Measurements from ENCODE around the gene BRAT1. TPM values are rescaled to one million over a fixed set of nuclear protein-coding genes. Genes with fewer than 3 reads are reported as not detected.

Gene BRAT1
- total RNA-seq, 1 donor from 2014 or later: 52.7 TPM

DNA sequence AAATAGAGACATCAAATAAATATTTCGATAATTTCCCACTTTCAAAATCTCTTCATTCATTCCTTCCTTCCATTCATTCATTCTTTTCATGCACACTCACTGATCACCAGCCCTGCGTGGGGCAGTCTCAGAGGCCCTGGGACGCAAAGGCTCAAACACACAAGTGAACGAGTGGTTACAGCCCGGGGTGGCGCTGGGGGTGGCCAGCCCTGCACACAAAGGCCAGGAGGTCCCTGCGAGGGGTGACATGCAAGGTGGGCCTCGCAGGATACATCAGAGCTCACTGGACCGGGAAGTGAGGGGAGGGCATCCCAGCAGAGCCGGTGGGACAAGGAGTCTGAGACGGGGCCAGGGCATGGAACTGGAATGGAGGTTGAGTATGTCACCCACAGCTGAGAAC is 46.6 kb upstream of the BRAT1 start:
- H3K4me3 Mint-ChIP-seq: no peak overlapping the region
- DNase-seq (ENCODE audit: low read depth, low spot score): no peak
- no peaks in the 10 kb centered on the region for H3K27me3 Mint-ChIP-seq (ENCODE audit: low read depth)
- TF ChIP-seq, protein P1, sequence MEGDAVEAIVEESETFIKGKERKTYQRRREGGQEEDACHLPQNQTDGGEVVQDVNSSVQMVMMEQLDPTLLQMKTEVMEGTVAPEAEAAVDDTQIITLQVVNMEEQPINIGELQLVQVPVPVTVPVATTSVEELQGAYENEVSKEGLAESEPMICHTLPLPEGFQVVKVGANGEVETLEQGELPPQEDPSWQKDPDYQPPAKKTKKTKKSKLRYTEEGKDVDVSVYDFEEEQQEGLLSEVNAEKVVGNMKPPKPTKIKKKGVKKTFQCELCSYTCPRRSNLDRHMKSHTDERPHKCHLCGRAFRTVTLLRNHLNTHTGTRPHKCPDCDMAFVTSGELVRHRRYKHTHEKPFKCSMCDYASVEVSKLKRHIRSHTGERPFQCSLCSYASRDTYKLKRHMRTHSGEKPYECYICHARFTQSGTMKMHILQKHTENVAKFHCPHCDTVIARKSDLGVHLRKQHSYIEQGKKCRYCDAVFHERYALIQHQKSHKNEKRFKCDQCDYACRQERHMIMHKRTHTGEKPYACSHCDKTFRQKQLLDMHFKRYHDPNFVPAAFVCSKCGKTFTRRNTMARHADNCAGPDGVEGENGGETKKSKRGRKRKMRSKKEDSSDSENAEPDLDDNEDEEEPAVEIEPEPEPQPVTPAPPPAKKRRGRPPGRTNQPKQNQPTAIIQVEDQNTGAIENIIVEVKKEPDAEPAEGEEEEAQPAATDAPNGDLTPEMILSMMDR (conservative IDR thresholded peaks at IDR 0.05): no peak
- peak overlapping the region; percentile 90 for H3K27ac Mint-ChIP-seq (ENCODE audit: unreplicated experiment)
- H3K36me3 Mint-ChIP-seq (ENCODE audit: low read depth): peaks cover 7% of the 10 kb centered on the region
- no peaks in the 10 kb centered on the region for H3K9me3 Mint-ChIP-seq
- peaks cover 9% of the 10 kb centered on the region for H3K4me1 Mint-ChIP-seq

DNA sequence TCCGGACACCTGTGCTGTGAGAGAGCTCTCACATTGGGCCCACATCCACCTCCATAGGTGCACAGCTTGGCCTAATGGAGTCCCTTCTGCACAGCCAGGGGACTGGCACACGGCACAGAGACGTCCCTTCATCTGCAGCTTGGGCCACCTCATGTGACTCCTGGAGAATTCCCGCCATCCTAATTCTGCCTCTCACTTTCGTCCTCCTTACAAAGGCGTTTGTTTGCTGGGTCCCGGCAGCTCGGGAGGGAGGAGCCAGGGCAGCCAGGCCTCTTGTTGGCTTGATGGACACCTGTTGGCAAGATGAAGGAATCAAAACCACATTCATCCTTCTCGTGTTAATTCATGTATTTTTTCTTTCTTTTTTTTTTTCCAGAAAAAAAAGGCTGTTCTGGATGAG is 45.7 kb upstream of the BRAT1 start:
- no peaks in the 10 kb centered on the region for H3K9me3 Mint-ChIP-seq
- no peak overlapping the region for H3K4me3 Mint-ChIP-seq
- H3K27me3 Mint-ChIP-seq (ENCODE audit: low read depth): no peaks in the 10 kb centered on the region
- TF ChIP-seq, protein P1 (conservative IDR thresholded peaks at IDR 0.05): no peak
- H3K4me1 Mint-ChIP-seq: peaks cover 4% of the 10 kb centered on the region
- H3K36me3 Mint-ChIP-seq (ENCODE audit: low read depth): peaks cover 7% of the 10 kb centered on the region
- H3K27ac Mint-ChIP-seq (ENCODE audit: unreplicated experiment): no peak overlapping the region
- DNase-seq (ENCODE audit: low read depth, low spot score): no peak

DNA sequence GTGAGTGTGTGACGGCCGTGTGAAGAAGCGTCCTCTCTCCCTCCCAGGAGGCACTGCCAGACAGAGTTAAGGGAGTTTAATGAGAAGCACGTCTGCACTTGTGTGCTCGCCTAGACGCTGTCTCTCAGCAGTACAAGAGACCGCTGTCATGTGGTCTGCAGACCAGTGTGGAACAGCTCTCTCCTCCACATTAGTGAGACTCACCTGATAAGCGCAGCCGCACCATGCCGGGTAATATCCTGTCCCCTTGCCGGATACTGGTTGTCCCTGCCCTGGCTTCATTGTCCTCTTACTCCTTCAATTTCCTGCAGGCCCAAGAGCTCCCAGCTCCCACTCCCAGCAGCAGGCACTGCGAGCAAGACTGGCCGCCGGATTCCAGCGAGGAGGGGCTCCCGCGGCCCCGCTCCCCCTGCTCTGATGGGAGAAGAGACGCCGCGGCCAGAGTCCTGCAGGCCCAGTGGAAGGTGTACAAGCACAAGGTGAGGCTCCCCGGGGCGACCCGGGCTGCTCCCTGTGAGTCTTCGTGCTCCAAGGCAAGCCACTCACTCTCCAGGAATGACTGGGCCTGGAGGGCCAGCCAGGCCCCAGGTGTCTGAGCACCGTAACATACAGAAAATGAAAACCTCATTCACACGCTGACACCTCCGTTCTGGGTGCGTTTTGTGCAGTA is 43.0 kb upstream of the BRAT1 start:
- TF ChIP-seq, protein P1 (conservative IDR thresholded peaks at IDR 0.05): no peak
- Mint-ChIP-seq H3K36me3 (ENCODE audit: low read depth) (peaks cover 7% of the 10 kb centered on the region), H3K27me3 (ENCODE audit: low read depth) (no peaks in the 10 kb centered on the region), H3K27ac (ENCODE audit: unreplicated experiment) (no peak overlapping the region), H3K4me1 (peaks cover 3% of the 10 kb centered on the region), H3K9me3 (no peaks in the 10 kb centered on the region), H3K4me3 (no peak overlapping the region)
- DNase-seq (ENCODE audit: low read depth, low spot score): no peak

DNA sequence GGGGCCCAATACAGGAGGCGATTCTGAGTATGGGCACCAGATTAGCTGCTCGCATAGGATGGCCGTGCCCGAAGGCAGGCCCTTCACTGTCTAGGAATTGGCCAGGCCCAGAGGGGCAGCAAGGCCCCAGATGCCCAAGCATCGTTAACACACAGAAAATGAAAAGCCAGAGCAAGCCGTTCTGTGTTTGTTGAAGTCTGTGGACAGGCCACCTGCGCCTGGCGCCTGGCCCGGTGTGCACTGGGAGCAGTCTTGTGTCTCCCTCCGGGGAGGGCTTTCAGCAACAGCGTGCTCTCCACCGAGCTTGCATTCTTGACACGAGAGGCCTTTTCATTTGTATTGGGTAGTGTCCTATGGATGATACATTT is 41.9 kb upstream of the BRAT1 start:
- H3K36me3 Mint-ChIP-seq (ENCODE audit: low read depth): peaks cover 7% of the 10 kb centered on the region
- no peaks in the 10 kb centered on the region for H3K9me3 Mint-ChIP-seq
- no peak overlapping the region for H3K4me3 Mint-ChIP-seq
- H3K27me3 Mint-ChIP-seq (ENCODE audit: low read depth): no peaks in the 10 kb centered on the region
- TF ChIP-seq, protein P1 (conservative IDR thresholded peaks at IDR 0.05): no peak
- peaks cover 3% of the 10 kb centered on the region for H3K4me1 Mint-ChIP-seq
- no peak overlapping the region for H3K27ac Mint-ChIP-seq (ENCODE audit: unreplicated experiment)
- DNase-seq (ENCODE audit: low read depth, low spot score): no peak

DNA sequence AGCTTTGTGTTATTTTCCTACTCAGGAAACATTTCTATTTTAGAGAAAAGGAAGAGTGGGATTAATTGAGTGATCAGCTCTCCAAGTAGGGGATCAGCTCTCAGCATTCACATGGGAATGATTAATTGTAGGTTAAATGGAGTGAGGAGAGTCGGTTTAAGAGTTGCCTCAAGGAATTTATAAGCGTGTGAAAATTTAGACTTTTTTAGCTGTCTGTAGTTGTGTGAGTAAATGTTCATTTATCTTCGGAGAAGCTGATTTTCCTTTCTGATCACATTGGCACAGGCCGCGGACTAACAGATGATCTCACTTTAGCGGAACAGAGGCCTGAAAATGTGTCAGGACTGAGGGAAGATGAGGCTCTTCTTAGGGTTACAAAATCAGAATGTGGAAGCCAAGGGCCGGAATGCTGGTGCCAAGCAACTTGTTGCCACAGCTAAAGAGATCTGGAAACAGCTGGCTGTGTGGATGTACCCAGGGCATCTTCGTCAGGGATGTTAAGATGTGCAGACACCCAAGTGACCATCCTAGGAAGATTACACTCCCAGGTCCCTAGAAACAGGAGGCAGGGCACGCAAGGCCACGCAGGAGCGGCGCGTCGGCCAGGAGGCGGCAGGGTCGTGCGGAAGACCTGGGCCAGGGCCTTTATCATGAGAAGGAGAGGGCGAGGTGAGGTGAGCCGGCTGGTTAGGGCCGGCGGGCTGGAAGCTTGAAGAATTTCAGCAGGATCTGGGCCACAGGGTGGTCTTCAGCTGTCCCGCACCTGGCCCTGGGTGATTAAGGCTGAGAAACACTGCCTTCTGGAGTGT is 41.3 kb upstream of the BRAT1 start:
- H3K36me3 Mint-ChIP-seq (ENCODE audit: low read depth): peaks cover 7% of the 10 kb centered on the region
- H3K4me3 Mint-ChIP-seq: no peak overlapping the region
- TF ChIP-seq, protein P1 (conservative IDR thresholded peaks at IDR 0.05): no peak
- H3K27ac Mint-ChIP-seq (ENCODE audit: unreplicated experiment): no peak overlapping the region
- H3K9me3 Mint-ChIP-seq: no peaks in the 10 kb centered on the region
- peaks cover 3% of the 10 kb centered on the region for H3K4me1 Mint-ChIP-seq
- DNase-seq (ENCODE audit: low read depth, low spot score): no peak
- no peaks in the 10 kb centered on the region for H3K27me3 Mint-ChIP-seq (ENCODE audit: low read depth)
